HCT116 (cell line): Measurements from ENCODE around the gene TRIM56. TPM values are rescaled to one million over a fixed set of nuclear protein-coding genes. Genes with fewer than 3 reads are reported as not detected.

ENCODE experiments used
- ATAC-seq: fragments of 200-7000 bp; cut with Tn5 transposase; 2 replicates; pipeline ENCODE4 v1.9.1; 2020; ENCODE audit warnings: mild to moderate bottlenecking, moderate library complexity
- BruUV-seq: library from RNA; stranded (reverse); fragments of 400-500 nt; replicated peaks from 2 replicates; lab custom pipeline; 2021; lab: Mats Ljungman, UMichigan
- CTCF ChIA-PET: fragments of 300-600 bp; sonication (Branson Sonifier 250); formaldehyde crosslinking; loops from one replicate; lab custom pipeline; 2021; ENCODE audit warnings: antibody characterized with exemption; lab: Charles Lee
- POLR2A ChIA-PET: fragments of 300-600, 350-600 bp; sonication (Branson Sonifier 250); formaldehyde crosslinking; loops from one replicate; lab custom pipeline; 2021; ENCODE audit warnings: antibody characterized with exemption; lab: Charles Lee
- RAD21 ChIA-PET, 2 experiments: fragments of 300-600 bp; sonication (Branson Sonifier 250); formaldehyde crosslinking; loops; one replicate each; lab custom pipeline; 2023; ENCODE audit warnings: low total read pairs in 2 of 2; ENCODE audit not compliant: uncharacterized antibody in 2 of 2, unreplicated experiment in 2 of 2, low non-redundant PET in 1 of 2; lab: Charles Lee
- DNase-seq: peaks from one replicate; pipeline ENCODE4 v3.0.0-alpha.2; 2010; ENCODE audit warnings: low read depth, low spot score
- H2AFZ ChIP-seq: fragments of 200-600 bp; shearing (Covaris generic), sonication (generic); 2 replicates; pipeline ENCODE4 v1.6.1; 2017; ENCODE audit warnings: low read depth, mixed run types, mixed read lengths, antibody characterized with exemption, low read length; ENCODE audit not compliant: poor library complexity, severe bottlenecking
- H3K27ac ChIP-seq: 2 replicates; pipeline ENCODE4 v1.5.1; 2012; ENCODE audit warnings: low read depth, low read length
- H3K27me3 ChIP-seq: fragments of 200-600 bp; sonication (generic); 2 replicates; pipeline ENCODE4 v1.6.1; 2016; ENCODE audit warnings: mixed run types, low read length, mixed read lengths; ENCODE audit not compliant: insufficient read depth
- H3K36me3 ChIP-seq, 2 experiments: fragments of 200-500 bp in 1 of 2; fragments of 200-600 bp in 1 of 2; sonication (Bioruptor generic) in 1 of 2; sonication (generic) in 1 of 2; 2 replicates each; pipeline versions ENCODE4 v1.5.1 to v1.6.1; 2014 to 2016; ENCODE audit warnings: low read length in 2 of 2, inconsistent platforms in 1 of 2, mixed read lengths in 1 of 2, mixed run types in 1 of 2; ENCODE audit not compliant: insufficient read depth in 2 of 2, control insufficient read depth in 1 of 2
- H3K4me1 ChIP-seq, 2 experiments: fragments of 200-600 bp in 1 of 2; sonication (generic) in 1 of 2; 2 replicates each; pipeline versions ENCODE4 v1.5.1 to v1.6.1; 2012 to 2017; ENCODE audit warnings: low read length in 2 of 2, inconsistent platforms in 1 of 2, mild to moderate bottlenecking in 1 of 2, mixed read lengths in 1 of 2, mixed run types in 1 of 2, moderate library complexity in 1 of 2; ENCODE audit not compliant: insufficient read depth in 2 of 2, control insufficient read depth in 1 of 2
- H3K4me2 ChIP-seq: fragments of 200-600 bp; sonication (generic); 2 replicates; pipeline ENCODE4 v1.6.1; 2017; ENCODE audit warnings: mixed run types, low read length, mixed read lengths
- H3K4me3 ChIP-seq, 2 experiments: fragments of 200-600 bp in 1 of 2; sonication (generic) in 1 of 2; replicated peaks in 1 of 2; 2 replicates each; pipeline ENCODE4 v1.5.1; 2011 to 2016; ENCODE audit warnings: low read length in 2 of 2, control low read depth in 1 of 2, low read depth in 1 of 2, mild to moderate bottlenecking in 1 of 2, mixed read lengths in 1 of 2, mixed run types in 1 of 2
- H3K79me2 ChIP-seq: fragments of 200-600 bp; sonication (generic); 2 replicates; pipeline ENCODE4 v1.6.1; 2017; ENCODE audit warnings: mild to moderate bottlenecking, mixed run types, low read length, moderate library complexity, mixed read lengths; ENCODE audit not compliant: insufficient read depth
- H3K9ac ChIP-seq: fragments of 200-600 bp; sonication (generic); 2 replicates; pipeline ENCODE4 v1.6.1; 2016; ENCODE audit warnings: low read length, mixed read lengths
- H3K9me2 ChIP-seq: fragments of 200-600 bp; sonication (generic), shearing (Covaris generic); 2 replicates; pipeline ENCODE4 v1.6.1; 2017; ENCODE audit warnings: mixed run types, mild to moderate bottlenecking, moderate library complexity; ENCODE audit not compliant: insufficient read depth
- H3K9me3 ChIP-seq, 2 experiments: fragments of 200-500 bp in 1 of 2; fragments of 200-600 bp in 1 of 2; sonication (Bioruptor generic) in 1 of 2; sonication (generic) in 1 of 2; 2 replicates each; pipeline ENCODE4 v1.6.1; 2014 to 2017; ENCODE audit warnings: low read length in 2 of 2, mixed read lengths in 2 of 2, inconsistent platforms in 1 of 2, low read depth in 1 of 2, mild to moderate bottlenecking in 1 of 2, mixed run types in 1 of 2, moderate library complexity in 1 of 2; ENCODE audit not compliant: control insufficient read depth in 1 of 2, insufficient read depth in 1 of 2
- H4K20me1 ChIP-seq: fragments of 200-600 bp; sonication (generic), shearing (Covaris generic); 2 replicates; pipeline ENCODE4 v1.6.1; 2017; ENCODE audit warnings: mixed run types, mild to moderate bottlenecking, moderate library complexity; ENCODE audit not compliant: insufficient read depth
- CBX3 ChIP-seq: IDR thresholded peaks from 2 replicates; pipeline ENCODE4 v1.6.1; 2012; ENCODE audit warnings: low read depth
- EZH2phosphoT487 ChIP-seq: fragments of 200-600 bp; IDR thresholded peaks from 2 replicates; pipeline ENCODE4 v1.6.1; 2018; ENCODE audit warnings: antibody characterized with exemption, borderline replicate concordance
- POLR2A ChIP-seq: IDR thresholded peaks from 2 replicates; pipeline ENCODE4 v1.7.0; 2011; ENCODE audit warnings: borderline replicate concordance; ENCODE audit not compliant: insufficient read depth, insufficient read length; ENCODE audit errors: extremely low read depth
- SIN3A ChIP-seq: IDR thresholded peaks from 2 replicates; pipeline ENCODE4 v1.6.1; 2012; ENCODE audit warnings: low read depth
- SP1 ChIP-seq: IDR thresholded peaks from 2 replicates; pipeline ENCODE4 v1.6.1; 2012; ENCODE audit warnings: low read depth
- SRF ChIP-seq: IDR thresholded peaks from 2 replicates; pipeline ENCODE4 v1.6.1; 2012; ENCODE audit warnings: low read depth
- TCF7L2 ChIP-seq: IDR thresholded peaks from 2 replicates; pipeline ENCODE4 v1.7.0; 2011; ENCODE audit warnings: borderline replicate concordance, inconsistent platforms; ENCODE audit not compliant: insufficient read depth, insufficient read length; ENCODE audit errors: extremely low read depth
- YY1 ChIP-seq: IDR thresholded peaks from 2 replicates; pipeline ENCODE4 v1.6.1; 2011; ENCODE audit warnings: low read length, low read depth, moderate library complexity, mild to moderate bottlenecking; ENCODE audit not compliant: insufficient replicate concordance; ENCODE audit errors: extremely low read depth
- ZFX ChIP-seq: fragments of 450-650 bp; IDR thresholded peaks from 2 replicates; pipeline ENCODE4 v1.6.1; 2017
- intact Hi-C: fragments of 100-400 bp; cut with micrococcal nuclease; formaldehyde crosslinking; loops from 2 replicates; pipeline ENCODE4 v1.10.0; 2022
- total RNA-seq: library from RNA; stranded (reverse); gene quantifications from one replicate; pipeline ENCODE4 v1.2.1, GENCODE V29; 2021; ENCODE audit not compliant: unreplicated experiment

Gene TRIM56
- total RNA-seq, 1 experiment from 2014 or later, result 25.9 TPM

DNA sequence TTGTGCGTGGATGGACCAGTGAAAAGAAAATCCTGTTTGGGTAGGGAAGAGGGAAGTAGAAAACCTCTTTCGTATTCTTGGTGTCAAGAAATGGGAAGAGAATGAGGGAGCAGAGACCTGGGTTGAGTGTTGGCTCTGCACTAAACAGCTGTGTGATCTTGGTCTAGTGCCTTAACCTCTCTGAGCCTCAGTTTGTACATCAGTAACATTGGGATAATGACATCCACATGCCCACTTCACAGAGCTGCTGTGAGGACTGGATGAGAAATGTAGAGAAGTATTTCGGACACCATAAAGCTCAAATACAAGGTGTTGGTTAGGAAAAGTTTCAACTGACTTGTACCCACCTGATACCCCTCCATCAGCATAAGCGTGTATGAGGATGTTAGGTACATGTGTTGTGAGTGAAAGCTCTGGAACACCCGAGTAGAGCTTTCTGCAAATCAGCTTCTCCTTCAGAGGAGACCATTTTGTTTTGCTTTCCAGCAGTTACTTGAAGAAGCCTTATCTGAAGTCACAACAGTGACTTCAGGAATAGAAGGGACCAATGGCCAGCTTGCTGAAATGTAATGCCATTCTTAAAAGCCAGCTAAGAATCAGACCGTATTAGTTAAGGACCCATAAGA, 11.2 kb downstream of the TRIM56 start:
- H3K27ac ChIP-seq, result no peak overlapping the region

GRCh38 chr7:101096957-101097347, 11.7 kb downstream of the TRIM56 start:
- no peak overlapping the region for H3K9ac ChIP-seq
- H3K9me3 ChIP-seq, result no peaks in the 10 kb centered on the region
- no peak for TF ChIP-seq SIN3A
- TF ChIP-seq SP1, result no peak
- no peak for TF ChIP-seq ZFX
- no TSS peak for BruUV-seq
- ChIA-PET POLR2A (interaction anchor here (0.8 to 1.4 kb wide), 3 partner anchors 12 to 30 kb away, joined by 3 to 5 read pairs (median 5); partner anchors contain the start of genes SERPINE1 and TRIM56), RAD21 (no interaction called here), CTCF (interaction anchor here (1.2 to 1.4 kb wide), 2 partner anchors 22 to 44 kb away, joined by 3 to 4 read pairs; no protein-coding TSS in a partner anchor)
- H3K4me3 ChIP-seq, result no peak overlapping the region
- peaks cover 36 to 75% of the 10 kb centered on the region in 2 experiments for H3K4me1 ChIP-seq
- no peaks in the 10 kb centered on the region for H3K27me3 ChIP-seq
- no peaks in the 10 kb centered on the region for H4K20me1 ChIP-seq
- H3K9me2 ChIP-seq, result no peaks in the 10 kb centered on the region
- intact Hi-C loops, result no loop called here
- no peaks in the 10 kb centered on the region for H3K36me3 ChIP-seq
- no peak for DNase-seq
- no peak for ATAC-seq
- H3K4me2 ChIP-seq, result no peak overlapping the region
- no peak overlapping the region for H3K27ac ChIP-seq
- no peak overlapping the region for H2AFZ ChIP-seq
- no peaks in the 10 kb centered on the region for H3K79me2 ChIP-seq

More for the DNA sequence above, 11.2 kb downstream of the TRIM56 start:
- ChIA-PET CTCF (interaction anchor here (1.2 to 2.0 kb wide), 5 partner anchors 10 to 48 kb away, joined by 3 to 10 read pairs (median 4); no protein-coding TSS in a partner anchor), RAD21 (no interaction called here), POLR2A (interaction anchor here (0.8 to 1.4 kb wide), 5 partner anchors 11 to 484 kb away, joined by 3 to 5 read pairs (median 3); partner anchors contain the start of genes MOSPD3, SERPINE1 and TRIM56)
- no peak for DNase-seq
- peaks cover 30 to 70% of the 10 kb centered on the region in 2 experiments for H3K4me1 ChIP-seq
- intact Hi-C loops, result no loop called here
- no peak overlapping the region for H2AFZ ChIP-seq
- H3K36me3 ChIP-seq, result no peaks in the 10 kb centered on the region
- H3K4me2 ChIP-seq, result no peak overlapping the region
- no peak overlapping the region for H3K4me3 ChIP-seq
- no peak overlapping the region for H3K9ac ChIP-seq
- H4K20me1 ChIP-seq, result no peaks in the 10 kb centered on the region
- no peaks in the 10 kb centered on the region for H3K9me2 ChIP-seq
- ATAC-seq, result no peak
- no peaks in the 10 kb centered on the region for H3K27me3 ChIP-seq
- no peaks in the 10 kb centered on the region for H3K79me2 ChIP-seq
- no peaks in the 10 kb centered on the region for H3K9me3 ChIP-seq
- TF ChIP-seq CBX3, result no peak
- TF ChIP-seq EZH2phosphoT487, result no peak
- no peak for TF ChIP-seq SRF
- TF ChIP-seq YY1, result no peak
- TF ChIP-seq TCF7L2, result no peak
- no peak for TF ChIP-seq POLR2A
- BruUV-seq, result no TSS peak
